DOHH2 (cell line): ENCODE measurements around the gene SERPINC1.

ENCODE experiments used
- H3F3A ChIP-seq: fragments of 200-600 bp; sonication (generic), shearing (Covaris generic); 2 replicates; pipeline ENCODE4 v1.6.0; 2016; ENCODE audit warnings: antibody characterized with exemption, mild to moderate bottlenecking; ENCODE audit not compliant: control insufficient read depth, insufficient read depth
- H3K27ac ChIP-seq: fragments of 200-600 bp; sonication (generic); 2 replicates; pipeline ENCODE4 v1.5.1; 2014; ENCODE audit warnings: low read depth, mild to moderate bottlenecking, low read length, moderate library complexity
- H3K27me3 ChIP-seq: fragments of 200-600 bp; sonication (generic); 2 replicates; pipeline ENCODE4 v1.6.1; 2014; ENCODE audit warnings: mild to moderate bottlenecking, low read length, mixed read lengths; ENCODE audit not compliant: control insufficient read depth
- H3K36me3 ChIP-seq: fragments of 200-600 bp; sonication (generic); 2 replicates; pipeline ENCODE4 v1.6.1; 2014; ENCODE audit warnings: mild to moderate bottlenecking, low read length, moderate library complexity, mixed read lengths; ENCODE audit not compliant: control insufficient read depth
- H3K4me1 ChIP-seq: fragments of 200-600 bp; sonication (generic); 2 replicates; pipeline ENCODE4 v1.6.1; 2014; ENCODE audit warnings: mild to moderate bottlenecking, low read length, mixed read lengths; ENCODE audit not compliant: control insufficient read depth
- H3K4me2 ChIP-seq: fragments of 200-600 bp; sonication (generic); 2 replicates; pipeline ENCODE4 v1.6.0; 2014; ENCODE audit warnings: mild to moderate bottlenecking, low read length, moderate library complexity
- H3K4me3 ChIP-seq: fragments of 200-600 bp; sonication (generic); 2 replicates; pipeline ENCODE4 v1.5.1; 2014; ENCODE audit warnings: mild to moderate bottlenecking, low read length, mixed read lengths
- H3K79me2 ChIP-seq: fragments of 200-600 bp; sonication (generic); 2 replicates; pipeline ENCODE4 v1.6.1; 2014; ENCODE audit warnings: mild to moderate bottlenecking, low read length, mixed read lengths; ENCODE audit not compliant: control insufficient read depth
- H3K9me2 ChIP-seq: fragments of 200-600 bp; sonication (generic); replicated peaks from 2 replicates; pipeline ENCODE4 v1.6.1; 2014; ENCODE audit warnings: mild to moderate bottlenecking, low read length, mixed read lengths; ENCODE audit not compliant: control insufficient read depth
- H3K9me3 ChIP-seq: fragments of 200-600 bp; sonication (generic); 2 replicates; pipeline ENCODE4 v1.6.1; 2014; ENCODE audit warnings: antibody characterized with exemption, low read length, mixed read lengths; ENCODE audit not compliant: control insufficient read depth, insufficient read depth
- H4K20me1 ChIP-seq: fragments of 200-600 bp; sonication (generic); 2 replicates; pipeline ENCODE4 v1.6.0; 2014; ENCODE audit warnings: low read depth, mild to moderate bottlenecking, antibody characterized with exemption, low read length, moderate library complexity; ENCODE audit not compliant: control insufficient read depth, insufficient read depth
- CTCF ChIP-seq: fragments of 200-600 bp; sonication (generic); IDR thresholded peaks from one replicate; pipeline ENCODE4 v1.5.1; 2014; ENCODE audit warnings: antibody characterized with exemption, mild to moderate bottlenecking, low read depth, low read length; ENCODE audit not compliant: poor library complexity, severe bottlenecking
- EZH2phosphoT487 ChIP-seq: fragments of 200-600 bp; sonication (generic); IDR thresholded peaks from 2 replicates; pipeline ENCODE4 v1.6.1; 2017; ENCODE audit warnings: borderline replicate concordance, mild to moderate bottlenecking, antibody characterized with exemption, low read length, moderate library complexity, mixed read lengths

SERPINC1 gene

GRCh38 chr1:173856903-173857302 lies 60.2 kb downstream of the SERPINC1 start:
- H3K27me3 ChIP-seq = no peaks in the 10 kb centered on the region
- H3K9me2 ChIP-seq = no peaks in the 10 kb centered on the region
- H3K4me2 ChIP-seq = no peak overlapping the region
- H3K4me1 ChIP-seq = no peaks in the 10 kb centered on the region
- H3F3A ChIP-seq = peaks cover 60% of the 10 kb centered on the region
- no peak overlapping the region for H3K27ac ChIP-seq
- H3K4me3 ChIP-seq = no peak overlapping the region
- H3K36me3 ChIP-seq = peaks cover 76% of the 10 kb centered on the region
- H3K79me2 ChIP-seq = no peaks in the 10 kb centered on the region
- H3K9me3 ChIP-seq = no peaks in the 10 kb centered on the region
- no peaks in the 10 kb centered on the region for H4K20me1 ChIP-seq
- no peak for TF ChIP-seq CTCF

- peaks cover 59% of the 10 kb centered on the region for H3F3A ChIP-seq
- H3K27me3 ChIP-seq = no peaks in the 10 kb centered on the region
- peaks cover 80% of the 10 kb centered on the region for H3K36me3 ChIP-seq
- TF ChIP-seq EZH2phosphoT487 = no peak
- no peak for TF ChIP-seq CTCF
- H3K79me2 ChIP-seq = no peaks in the 10 kb centered on the region
- no peak overlapping the region for H3K4me2 ChIP-seq
- H3K27ac ChIP-seq = no peak overlapping the region
- no peaks in the 10 kb centered on the region for H4K20me1 ChIP-seq
- H3K9me3 ChIP-seq = no peaks in the 10 kb centered on the region
- H3K4me1 ChIP-seq = no peaks in the 10 kb centered on the region
- no peaks in the 10 kb centered on the region for H3K9me2 ChIP-seq
- no peak overlapping the region for H3K4me3 ChIP-seq
Observed at GRCh38 chr1:173856014-173856413, 61.1 kb downstream of the SERPINC1 start.
